ENCODE measurements around the gene TBCEL.

DNA sequence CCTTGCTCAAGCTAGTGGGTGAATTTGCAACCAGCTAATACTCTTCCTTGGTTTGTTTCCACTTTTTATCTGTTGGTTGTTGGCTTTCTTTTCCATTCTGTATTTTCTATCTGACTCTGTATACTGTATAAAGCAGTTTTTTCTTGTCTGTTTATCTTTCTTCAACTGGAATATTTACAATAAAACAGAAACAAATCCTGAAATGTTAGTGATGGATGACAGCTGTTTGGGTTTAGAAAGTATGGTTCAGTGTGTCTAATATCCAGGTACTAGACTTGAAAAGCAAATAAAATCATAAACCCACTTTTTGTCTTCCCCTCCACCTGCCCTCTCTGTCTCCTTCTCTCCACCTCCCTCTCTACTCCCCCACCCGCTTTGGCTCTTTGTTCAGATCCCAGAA, 35.3 kb upstream of the TBCEL start:
- TF ChIP-seq CTCF (IDR thresholded peaks at IDR 0.05) (no peak), POLR2A (IDR thresholded peaks at IDR 0.05) (no peak)
